K562 (cell line): Measurements from ENCODE around the gene MLANA. TPM values are rescaled to one million over a fixed set of nuclear protein-coding genes. Genes with fewer than 3 reads are reported as not detected.

Experiments
- ARID3B ChIP-seq: fragments of 250-450 bp; sonication (Bioruptor Pico); IDR thresholded peaks from 2 replicates; pipeline ENCODE4 v1.4.0; 2020; ENCODE audit warnings: borderline replicate concordance
- JUN ChIP-seq, 2 experiments: sonication (generic) in 1 of 2; formaldehyde crosslinking in 1 of 2; IDR thresholded peaks; 2 replicates each; pipeline versions ENCODE4 v1.6.1 to v1.8.0; 2012 to 2022; ENCODE audit warnings: borderline replicate concordance in 2 of 2, mild to moderate bottlenecking in 2 of 2, improper control_type of control experiment in 1 of 2, low read depth in 1 of 2, low read length in 1 of 2, missing genetic modification reagents in 1 of 2
- KAT7 ChIP-seq: sonication (generic); formaldehyde crosslinking; IDR thresholded peaks from 2 replicates; pipeline ENCODE4 v1.8.0; 2022; ENCODE audit warnings: missing genetic modification reagents, mild to moderate bottlenecking, borderline replicate concordance
- MTA1 ChIP-seq: fragments of 450-650 bp; IDR thresholded peaks from 2 replicates; pipeline ENCODE4 v1.6.1; 2017; ENCODE audit warnings: borderline replicate concordance
- ZNF318 ChIP-seq, 2 experiments: fragments of 450-650 bp; IDR thresholded peaks; 2 replicates each; pipeline ENCODE4 v1.6.1; 2016; ENCODE audit warnings: mild to moderate bottlenecking in 2 of 2, borderline replicate concordance in 1 of 2, low read depth in 1 of 2, moderate library complexity in 1 of 2
- polyA plus RNA-seq, 8 experiments: library from polyadenylated mRNA; depleted of rRNA in 4 of 8; stranded (reverse) in 5 of 8; unstranded in 3 of 8; fragments of >200 nt; fragmentation: Nextera tagmentation in 2 of 8; fragmentation: Illumina TruSeq in 1 of 8; extraction: Ambion mirVana in 2 of 8; extraction: Trizol in 1 of 8; gene quantifications; 2 replicates each; pipeline versions ENCODE4 v1.2.1 to v1.2.3, GENCODE V29; 2011 to 2014; ENCODE audit warnings: inconsistent platforms in 1 of 8, missing spikeins in 1 of 8
- total RNA-seq, 7 experiments: library from RNA; depleted of rRNA in 6 of 7; stranded (reverse); fragments of >200 nt in 6 of 7; fragmentation: Illumina TruSeq in 2 of 7; extraction: Trizol in 2 of 7; gene quantifications; 2 replicates each; pipeline versions ENCODE4 v1.2.1 to v1.2.3, GENCODE V29; 2011 to 2021; ENCODE audit warnings: low replicate concordance in 1 of 7

Gene MLANA
- total and polyA plus RNA-seq, 9 of the 15 experiments (the other 6 are each of a cell fraction or from before 2014, with no cell fraction given): not detected

GRCh38 chr9:5920860-5921328, 30.2 kb downstream of the MLANA start (continued):
- TF ChIP-seq ZNF318 (IDR thresholded peaks at IDR 0.05; ENCODE audit: borderline replicate concordance in 1 of 2, low read depth in 1 of 2) (no peak), ARID3B (no peak), KAT7 (CRISPR knock-in tag) (no peak), MTA1 (no peak), JUN (IDR thresholded peaks at IDR 0.05; ENCODE audit: borderline replicate concordance, low read depth, low read length) (no peak), JUN (CRISPR knock-in tag; IDR thresholded peaks at IDR 0.05; ENCODE audit: borderline replicate concordance) (no peak)
